ENCODE measurements around the gene DENND4A. TPM values are rescaled to one million over a fixed set of nuclear protein-coding genes. Genes with fewer than 3 reads are reported as not detected.

DENND4A gene
- total RNA-seq, 4 donors from 2014 or later, result 7.4 to 16.4 (median 13.3) TPM

DNA sequence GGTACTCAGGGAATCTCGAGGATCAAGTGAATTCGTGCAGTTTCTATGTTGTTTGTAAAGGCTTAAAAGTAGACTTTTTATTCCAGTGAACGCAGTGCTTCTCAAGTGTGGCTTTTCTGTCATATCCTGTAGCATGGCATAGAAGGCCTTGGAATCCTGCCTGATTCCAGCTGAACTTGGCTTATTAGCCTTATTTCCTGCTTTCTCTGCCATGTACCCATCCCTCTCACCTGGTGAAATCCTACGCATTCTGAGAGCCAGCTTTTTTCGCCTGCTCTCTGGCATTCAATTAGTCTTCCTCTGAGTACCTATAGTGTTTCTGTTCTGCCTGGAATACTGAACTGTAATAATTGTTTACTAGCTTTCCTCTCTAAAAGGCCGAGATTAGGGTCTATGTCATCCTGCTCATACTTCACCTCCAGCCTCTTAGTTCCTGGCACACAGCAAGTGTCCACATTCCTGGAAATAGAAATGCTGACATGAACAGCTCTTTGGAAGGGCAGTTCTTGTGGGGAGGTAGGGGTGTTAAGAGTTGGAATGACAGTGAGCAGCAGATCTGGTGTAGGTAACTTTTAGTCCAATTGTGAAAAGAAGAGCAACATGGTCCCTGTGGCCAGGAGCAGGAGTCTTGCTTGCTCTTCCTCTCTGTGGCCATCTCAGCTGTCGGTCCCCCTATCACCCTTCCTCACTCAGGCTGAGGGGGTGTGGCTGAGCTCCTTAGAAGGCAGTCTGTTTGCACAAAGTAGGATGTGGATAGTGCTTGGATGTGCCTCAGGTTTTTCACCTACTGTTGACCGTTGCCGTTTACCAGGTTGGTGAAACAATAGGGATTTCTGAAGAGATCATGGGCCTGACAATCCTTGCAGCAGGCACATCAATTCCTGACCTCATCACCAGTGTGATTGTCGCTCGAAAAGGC lies 140.0 kb downstream of the DENND4A start:
- whole genome bisulfite sequencing, 2 donors, result 73 to 77% methylated on average over 11 of the region's 11 CpGs
- no peak for DNase-seq (ENCODE audit: low spot score in 2 of 2)
- H3K4me3 ChIP-seq (ENCODE audit: low read depth, poor library complexity, severe bottlenecking), result no peak overlapping the region
- intact Hi-C loops (cut with DNase I; ENCODE audit: low total_unique reads), result no loop called here
- TF ChIP-seq POLR2A (IDR thresholded peaks at IDR 0.05), result no peak
- TF ChIP-seq, protein P1, sequence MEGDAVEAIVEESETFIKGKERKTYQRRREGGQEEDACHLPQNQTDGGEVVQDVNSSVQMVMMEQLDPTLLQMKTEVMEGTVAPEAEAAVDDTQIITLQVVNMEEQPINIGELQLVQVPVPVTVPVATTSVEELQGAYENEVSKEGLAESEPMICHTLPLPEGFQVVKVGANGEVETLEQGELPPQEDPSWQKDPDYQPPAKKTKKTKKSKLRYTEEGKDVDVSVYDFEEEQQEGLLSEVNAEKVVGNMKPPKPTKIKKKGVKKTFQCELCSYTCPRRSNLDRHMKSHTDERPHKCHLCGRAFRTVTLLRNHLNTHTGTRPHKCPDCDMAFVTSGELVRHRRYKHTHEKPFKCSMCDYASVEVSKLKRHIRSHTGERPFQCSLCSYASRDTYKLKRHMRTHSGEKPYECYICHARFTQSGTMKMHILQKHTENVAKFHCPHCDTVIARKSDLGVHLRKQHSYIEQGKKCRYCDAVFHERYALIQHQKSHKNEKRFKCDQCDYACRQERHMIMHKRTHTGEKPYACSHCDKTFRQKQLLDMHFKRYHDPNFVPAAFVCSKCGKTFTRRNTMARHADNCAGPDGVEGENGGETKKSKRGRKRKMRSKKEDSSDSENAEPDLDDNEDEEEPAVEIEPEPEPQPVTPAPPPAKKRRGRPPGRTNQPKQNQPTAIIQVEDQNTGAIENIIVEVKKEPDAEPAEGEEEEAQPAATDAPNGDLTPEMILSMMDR (IDR thresholded peaks at IDR 0.05), result no peak

DNA sequence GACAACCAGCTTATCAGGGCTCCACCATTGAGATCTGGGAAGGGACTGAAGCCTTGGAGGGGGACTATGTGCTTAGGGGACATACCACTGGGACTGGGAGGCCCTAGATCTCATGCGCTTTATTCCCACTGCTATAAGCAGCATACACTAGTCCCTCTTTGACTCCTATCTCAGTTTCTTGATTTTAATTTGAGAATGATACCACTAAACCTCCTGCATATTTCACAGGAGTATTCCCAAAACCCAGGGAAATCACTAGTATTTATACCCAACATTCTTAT lies 141.1 kb downstream of the DENND4A start:
- no peak overlapping the region for H3K4me3 ChIP-seq (ENCODE audit: low read depth, poor library complexity, severe bottlenecking)
- 100% methylated on average over 1 of the region's 1 CpG for WGBS, 2 donors
- TF ChIP-seq, protein P1 (IDR thresholded peaks at IDR 0.05), result no peak
- TF ChIP-seq POLR2A (IDR thresholded peaks at IDR 0.05), result no peak
- DNase-seq (ENCODE audit: low spot score in 2 of 2), result no peak
- intact Hi-C loops (cut with DNase I; ENCODE audit: low total_unique reads), result no loop called here

DNA sequence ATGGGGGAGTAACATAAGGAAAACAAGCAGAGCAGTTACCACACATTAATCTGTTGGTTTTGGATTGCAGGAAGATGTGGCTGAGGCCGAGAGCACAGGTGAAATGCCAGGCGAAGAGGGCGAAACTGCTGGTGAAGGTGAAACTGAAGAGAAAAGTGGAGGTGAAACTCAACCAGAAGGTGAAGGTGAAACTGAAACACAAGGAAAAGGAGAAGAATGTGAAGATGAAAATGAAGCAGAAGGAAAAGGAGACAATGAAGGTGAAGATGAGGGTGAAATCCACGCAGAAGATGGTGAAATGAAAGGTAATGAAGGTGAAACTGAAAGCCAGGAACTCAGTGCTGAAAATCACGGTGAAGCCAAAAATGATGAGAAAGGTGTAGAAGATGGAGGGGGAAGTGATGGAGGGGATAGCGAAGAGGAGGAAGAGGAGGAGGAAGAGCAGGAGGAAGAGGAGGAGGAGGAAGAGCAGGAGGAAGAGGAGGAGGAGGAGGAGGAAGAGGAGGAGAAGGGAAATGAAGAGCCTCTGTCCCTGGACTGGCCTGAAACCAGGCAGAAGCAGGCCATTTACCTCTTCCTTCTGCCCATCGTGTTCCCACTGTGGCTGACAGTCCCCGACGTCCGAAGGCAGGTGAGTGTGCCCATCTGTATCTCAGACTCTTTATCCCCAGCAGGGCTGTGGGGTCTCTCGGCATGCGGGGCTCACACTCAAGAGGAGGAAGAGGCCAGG lies 141.6 kb downstream of the DENND4A start:
- 94% methylated on average over 12 of the region's 12 CpGs for WGBS, 2 donors
- TF ChIP-seq, protein P1 (IDR thresholded peaks at IDR 0.05), result no peak
- no peak for TF ChIP-seq POLR2A (IDR thresholded peaks at IDR 0.05)

DNA sequence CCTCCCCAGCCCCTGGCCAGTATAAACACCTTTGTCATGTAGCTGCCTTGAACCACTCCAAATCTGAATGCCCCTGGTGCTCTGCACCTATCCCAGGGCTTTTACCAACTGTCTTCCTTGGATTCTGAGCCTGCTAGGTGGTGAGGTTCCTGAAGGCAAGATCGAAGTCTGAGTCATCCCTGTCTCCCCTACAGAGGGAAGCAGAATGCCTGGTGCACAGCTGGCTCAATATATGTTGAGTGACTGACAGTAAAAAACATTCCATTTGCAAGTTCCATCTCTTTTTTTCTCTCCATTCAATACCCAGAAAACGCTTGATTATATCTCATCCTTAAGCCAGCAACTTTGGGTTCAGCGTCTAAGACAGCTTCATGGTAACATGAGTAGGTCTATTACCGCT lies 145.6 kb downstream of the DENND4A start:
- no peak for DNase-seq (ENCODE audit: low spot score in 2 of 2)
- intact Hi-C loops (cut with DNase I; ENCODE audit: low total_unique reads), result loop anchor here (10.0 kb wide), 1 partner anchor 208 kb away; no protein-coding TSS in a partner anchor
- WGBS, 2 donors, result 82 to 92% methylated on average over 4 of the region's 4 CpGs
- TF ChIP-seq, protein P1 (IDR thresholded peaks at IDR 0.05), result no peak
- no peak for TF ChIP-seq POLR2A (IDR thresholded peaks at IDR 0.05)
- H3K4me3 ChIP-seq (ENCODE audit: low read depth, poor library complexity, severe bottlenecking), result no peak overlapping the region

More for the DNA sequence above, 141.6 kb downstream of the DENND4A start:
- intact Hi-C loops (cut with DNase I; ENCODE audit: low total_unique reads), result no loop called here
- H3K4me3 ChIP-seq (ENCODE audit: low read depth, poor library complexity, severe bottlenecking), result no peak overlapping the region
- DNase-seq (ENCODE audit: low spot score in 2 of 2), result no peak

DNA sequence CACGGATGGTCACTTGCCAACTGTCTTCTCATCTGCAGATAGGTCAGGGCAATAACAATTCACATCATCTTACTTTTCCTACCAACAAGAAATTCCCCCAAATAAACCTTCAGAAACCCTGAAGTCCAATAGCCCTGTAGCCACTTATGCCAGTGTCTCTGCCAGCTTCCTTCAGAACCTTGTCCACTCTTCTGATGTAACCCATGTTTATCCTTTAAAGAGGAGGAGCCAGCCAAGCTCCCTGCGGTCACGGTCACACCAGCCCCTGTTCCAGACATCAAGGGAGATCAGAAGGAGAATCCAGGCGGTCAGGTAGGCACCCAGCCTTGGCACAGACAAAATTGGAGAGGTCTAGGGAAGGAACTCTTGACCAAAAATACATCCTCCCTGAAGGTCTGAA lies 146.7 kb downstream of the DENND4A start:
- no peak overlapping the region for H3K4me3 ChIP-seq (ENCODE audit: low read depth, poor library complexity, severe bottlenecking)
- 95 to 99% methylated on average over 4 of the region's 4 CpGs for WGBS, 2 donors
- intact Hi-C loops (cut with DNase I; ENCODE audit: low total_unique reads), result loop anchor here (10.0 kb wide), 1 partner anchor 209 kb away; no protein-coding TSS in a partner anchor
- TF ChIP-seq, protein P1 (IDR thresholded peaks at IDR 0.05), result no peak
- TF ChIP-seq POLR2A (IDR thresholded peaks at IDR 0.05), result no peak
- DNase-seq (ENCODE audit: low spot score in 2 of 2), result no peak

All from lower leg skin (tissue), 4 donors.